ENCODE results near the gene CCDC97. TPM values are rescaled to one million over a fixed set of nuclear protein-coding genes. Genes with fewer than 3 reads are reported as not detected.

The CCDC97 gene
- total and polyA plus RNA-seq, 4 donors: 13.2 to 39.9 (median 20.9) TPM

DNA sequence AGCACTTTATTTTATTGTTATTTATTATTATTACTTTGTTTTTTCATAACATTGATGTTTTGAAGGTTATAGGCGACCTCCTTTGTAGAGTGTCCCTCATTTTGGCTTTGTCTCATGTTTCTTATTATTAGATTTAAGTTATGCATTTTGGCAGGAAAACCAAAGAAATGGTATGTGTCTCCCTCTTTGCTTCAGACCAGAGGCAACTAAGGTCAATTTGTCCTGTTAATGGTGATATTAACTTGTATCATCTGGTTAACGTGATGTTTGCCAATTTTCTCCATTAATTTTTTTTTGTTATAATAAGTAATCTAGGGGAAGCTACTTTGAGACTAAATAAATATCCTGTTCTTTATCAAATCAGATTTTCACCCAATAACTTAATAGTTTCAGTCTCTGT, 62.5 kb downstream of the CCDC97 start:
- no peak for ATAC-seq (ENCODE audit: insufficient read depth, low FRiP score)
- peak in 2 of 3 donors; percentile 73 to 74 for DNase-seq
- no peak overlapping the region for H3K9ac ChIP-seq (ENCODE audit: insufficient read depth in 1 of 2, low read length in 2 of 2)
- no peak overlapping the region for H3K27ac ChIP-seq (ENCODE audit: low read depth in 1 of 2, low read length in 1 of 2)
- H3K4me3 ChIP-seq: no peak overlapping the region
- TF ChIP-seq, protein P1, sequence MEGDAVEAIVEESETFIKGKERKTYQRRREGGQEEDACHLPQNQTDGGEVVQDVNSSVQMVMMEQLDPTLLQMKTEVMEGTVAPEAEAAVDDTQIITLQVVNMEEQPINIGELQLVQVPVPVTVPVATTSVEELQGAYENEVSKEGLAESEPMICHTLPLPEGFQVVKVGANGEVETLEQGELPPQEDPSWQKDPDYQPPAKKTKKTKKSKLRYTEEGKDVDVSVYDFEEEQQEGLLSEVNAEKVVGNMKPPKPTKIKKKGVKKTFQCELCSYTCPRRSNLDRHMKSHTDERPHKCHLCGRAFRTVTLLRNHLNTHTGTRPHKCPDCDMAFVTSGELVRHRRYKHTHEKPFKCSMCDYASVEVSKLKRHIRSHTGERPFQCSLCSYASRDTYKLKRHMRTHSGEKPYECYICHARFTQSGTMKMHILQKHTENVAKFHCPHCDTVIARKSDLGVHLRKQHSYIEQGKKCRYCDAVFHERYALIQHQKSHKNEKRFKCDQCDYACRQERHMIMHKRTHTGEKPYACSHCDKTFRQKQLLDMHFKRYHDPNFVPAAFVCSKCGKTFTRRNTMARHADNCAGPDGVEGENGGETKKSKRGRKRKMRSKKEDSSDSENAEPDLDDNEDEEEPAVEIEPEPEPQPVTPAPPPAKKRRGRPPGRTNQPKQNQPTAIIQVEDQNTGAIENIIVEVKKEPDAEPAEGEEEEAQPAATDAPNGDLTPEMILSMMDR (IDR thresholded peaks at IDR 0.05; ENCODE audit: control extremely low read depth, extremely low read depth): no peak
- no peaks in the 10 kb centered on the region for H3K27me3 ChIP-seq (ENCODE audit: control insufficient read depth in 3 of 3, insufficient read depth in 3 of 3, low read length in 2 of 3)
- WGBS, 2 donors: 71 to 89% methylated on average over 2 of the region's 2 CpGs
- peaks cover 0 to 21% (median 8%) of the 10 kb centered on the region in 5 donors for H3K4me1 ChIP-seq (ENCODE audit: control insufficient read depth in 5 of 5, insufficient read depth in 5 of 5, low read length in 5 of 5)
- H3K9me3 ChIP-seq (ENCODE audit: control insufficient read depth in 4 of 4, insufficient read depth in 3 of 4, low read length in 3 of 4): no peaks in the 10 kb centered on the region
- H3K36me3 ChIP-seq (ENCODE audit: control insufficient read depth in 4 of 4, insufficient read depth in 4 of 4, low read length in 4 of 4): no peaks in the 10 kb centered on the region

- no peaks in the 10 kb centered on the region for H3K9me3 ChIP-seq (ENCODE audit: control insufficient read depth in 4 of 4, insufficient read depth in 3 of 4, low read length in 3 of 4)
- TF ChIP-seq, protein P1 (IDR thresholded peaks at IDR 0.05; ENCODE audit: control extremely low read depth, extremely low read depth): no peak
- 35 to 60% methylated on average over 12 of the region's 12 CpGs for WGBS, 2 donors
- H3K9ac ChIP-seq (ENCODE audit: insufficient read depth in 1 of 2, low read length in 2 of 2): peak overlapping the region in 1 of 2 donors; percentile 2
- no peak overlapping the region for H3K27ac ChIP-seq (ENCODE audit: low read depth in 1 of 2, low read length in 1 of 2)
- H3K4me1 ChIP-seq (ENCODE audit: control insufficient read depth in 5 of 5, insufficient read depth in 5 of 5, low read length in 5 of 5): peaks cover 0 to 21% (median 8%) of the 10 kb centered on the region in 5 donors
- no peaks in the 10 kb centered on the region for H3K36me3 ChIP-seq (ENCODE audit: control insufficient read depth in 4 of 4, insufficient read depth in 4 of 4, low read length in 4 of 4)
- DNase-seq: peak; percentile 96
- ATAC-seq (ENCODE audit: insufficient read depth, low FRiP score): no peak
- no peaks in the 10 kb centered on the region for H3K27me3 ChIP-seq (ENCODE audit: control insufficient read depth in 3 of 3, insufficient read depth in 3 of 3, low read length in 2 of 3)
- no peak overlapping the region for H3K4me3 ChIP-seq
Observed at GRCh38 chr19:41373993-41374392, 64.0 kb downstream of the CCDC97 start.

Small RNA genes lying within 50 kb of the gene (small RNA-seq; reads per million reads assigned to genes)
- not detected for gene RN7SL34P (ENCODE audit: low replicate concordance)

Other genes with a start within 250 kb of the CCDC97 start
- gene CYP2A13, start 221.7 kb upstream of the CCDC97 start, total RNA-seq: 1 to 10 TPM in 1 of 2 donors, under 1 TPM in 1; 0.23 to 1.3 TPM
- gene CYP2A13, start 221.7 kb upstream of the CCDC97 start, polyA plus RNA-seq: under 1 TPM; 0.18 to 0.33 TPM
- gene CYP2F1, start 195.7 kb upstream of the CCDC97 start, total RNA-seq: 10 to 100 TPM in 1 of 2 donors, under 1 TPM in 1; 0.85 to 16.4 TPM
- 1 to 10 TPM; 2.9 to 10.0 TPM for gene CYP2F1, start 195.7 kb upstream of the CCDC97 start, polyA plus RNA-seq
- 10 to 100 TPM in 1 of 2 donors, 1 to 10 TPM in 1; 9.7 to 13.2 TPM for gene CYP2S1, start 117.0 kb upstream of the CCDC97 start, total RNA-seq
- gene CYP2S1, start 117.0 kb upstream of the CCDC97 start, polyA plus RNA-seq: 1 to 10 TPM; 5.2 to 5.4 TPM
- 10 to 100 TPM; 48.6 to 53.0 TPM for gene AXL, start 90.9 kb upstream of the CCDC97 start, total RNA-seq
- gene AXL, start 90.9 kb upstream of the CCDC97 start, polyA plus RNA-seq: 10 to 100 TPM in 1 of 2 donors, 1 to 10 TPM in 1; 8.2 to 13.4 TPM
- 100 to 1,000 TPM; 192 to 198 TPM for gene HNRNPUL1, start 45.8 kb upstream of the CCDC97 start, total RNA-seq
- gene HNRNPUL1, start 45.8 kb upstream of the CCDC97 start, polyA plus RNA-seq: 10 to 100 TPM; 92.2 to 96.0 TPM
- 10 to 100 TPM; 18.0 to 88.8 TPM for gene TGFB1, start 43.8 kb downstream of the CCDC97 start, total RNA-seq
- gene TGFB1, start 43.8 kb downstream of the CCDC97 start, polyA plus RNA-seq: 10 to 100 TPM; 27.8 to 67.3 TPM
- 10 to 100 TPM; 10.2 to 16.4 TPM for gene B9D2, start 54.0 kb downstream of the CCDC97 start, total RNA-seq
- gene B9D2, start 54.0 kb downstream of the CCDC97 start, polyA plus RNA-seq: 10 to 100 TPM; 11.6 to 18.6 TPM
- 10 to 100 TPM; 13.6 to 16.0 TPM for gene TMEM91, start 66.4 kb downstream of the CCDC97 start, total RNA-seq
- gene TMEM91, start 66.4 kb downstream of the CCDC97 start, polyA plus RNA-seq: 10 to 100 TPM; 18.0 to 39.8 TPM
- 10 to 100 TPM in 1 of 2 donors, 1 to 10 TPM in 1; 6.3 to 21.6 TPM for gene EXOSC5, start 87.2 kb downstream of the CCDC97 start, total RNA-seq
- gene EXOSC5, start 87.2 kb downstream of the CCDC97 start, polyA plus RNA-seq: 10 to 100 TPM; 32.6 to 34.4 TPM
- 10 to 100 TPM; 38.9 to 39.2 TPM for gene BCKDHA, start 87.6 kb downstream of the CCDC97 start, total RNA-seq
- 10 to 100 TPM; 19.7 to 54.5 TPM for gene BCKDHA, start 87.6 kb downstream of the CCDC97 start, polyA plus RNA-seq
- 10 to 100 TPM in 1 of 2 donors, 1 to 10 TPM in 1; 6.2 to 30.5 TPM for gene B3GNT8, start 117.2 kb downstream of the CCDC97 start, total RNA-seq
- 10 to 100 TPM; 35.1 to 39.0 TPM for gene B3GNT8, start 117.2 kb downstream of the CCDC97 start, polyA plus RNA-seq
- gene DMAC2, start 129.7 kb downstream of the CCDC97 start, total RNA-seq: 10 to 100 TPM; 25.5 to 51.4 TPM
- gene DMAC2, start 129.7 kb downstream of the CCDC97 start, polyA plus RNA-seq: 10 to 100 TPM; 46.2 to 51.7 TPM
- gene ERICH4, start 133.0 kb downstream of the CCDC97 start, total RNA-seq: not detected
- under 1 TPM in 1 of 2 donors, not detected in 1; 0.16 TPM for gene ERICH4, start 133.0 kb downstream of the CCDC97 start, polyA plus RNA-seq

Measured in lung (tissue), 13 donors.